Stimulated activated CD4-positive, alpha-beta T cell treated with anti-CD3 and anti-CD28 coated beads, Interleukin-2, amount 100 ng/mL, for 24 hours (primary cell): ENCODE measurements around the gene RPL28.
"Not testable (repeated sequence)": the region's sequence is repeated elsewhere in the genome, so short reads cannot be mapped to it uniquely, and the experiment has no call there.

Experiments used
- DNase-seq, 2 donors: peaks; one replicate each; pipeline ENCODE4 v3.0.0-alpha.2; 2020

The RPL28 gene

GRCh38 chr19:55431183-55431582, 45.5 kb downstream of the RPL28 start:
- DNase-seq: no peak

GRCh38 chr19:55432241-55432959, 46.7 kb downstream of the RPL28 start:
- DNase-seq: no peak

GRCh38 chr19:55433292-55433691, 47.6 kb downstream of the RPL28 start:
- DNase-seq: no peak

- DNase-seq: no peak
Measured at GRCh38 chr19:55434356-55434919, 48.7 kb downstream of the RPL28 start.

- no peak for DNase-seq
Measured at GRCh38 chr19:55435020-55435419, 49.3 kb downstream of the RPL28 start.

- DNase-seq: no peak
Measured at GRCh38 chr19:55436847-55437246, 51.1 kb downstream of the RPL28 start.

GRCh38 chr19:55437410-55437809, 51.7 kb downstream of the RPL28 start:
- no peak for DNase-seq

GRCh38 chr19:55439052-55439451, 53.3 kb downstream of the RPL28 start:
- no peak for DNase-seq

GRCh38 chr19:55440411-55441105, 54.8 kb downstream of the RPL28 start:
- DNase-seq: no peak

- DNase-seq: no peak
Measured at GRCh38 chr19:55441319-55441691, 55.6 kb downstream of the RPL28 start.

- peak in 1 of 2 donors; percentile 38 for DNase-seq
Measured at GRCh38 chr19:55441692-55442321, 56.1 kb downstream of the RPL28 start.

GRCh38 chr19:55442372-55442961, 56.7 kb downstream of the RPL28 start:
- no peak for DNase-seq

- no peak for DNase-seq
Measured at GRCh38 chr19:55443045-55443823, 57.5 kb downstream of the RPL28 start, which contains the start of gene SHISA7. Gene SHISA7, minus strand, starts transcription at chr19:55443300. Its CDS starts 437 bp downstream, at chr19:55442863.

- DNase-seq: no peak
Measured at GRCh38 chr19:55443824-55444480, 58.2 kb downstream of the RPL28 start.

- DNase-seq: no peak
Measured at GRCh38 chr19:55444646-55445045, 58.9 kb downstream of the RPL28 start.

GRCh38 chr19:55446060-55446459, 60.3 kb downstream of the RPL28 start:
- no peak for DNase-seq

- DNase-seq: no peak
Measured at GRCh38 chr19:55447421-55448174, 61.9 kb downstream of the RPL28 start.

- DNase-seq: not testable (repeated sequence)
Measured at GRCh38 chr19:55448175-55448490, 62.4 kb downstream of the RPL28 start.

- DNase-seq: no peak
Measured at GRCh38 chr19:55449469-55449868, 63.7 kb downstream of the RPL28 start.

GRCh38 chr19:55451163-55451964, 65.6 kb downstream of the RPL28 start:
- DNase-seq: no peak
